ENCODE measurements around the gene ZDHHC23.

The ZDHHC23 gene

DNA sequence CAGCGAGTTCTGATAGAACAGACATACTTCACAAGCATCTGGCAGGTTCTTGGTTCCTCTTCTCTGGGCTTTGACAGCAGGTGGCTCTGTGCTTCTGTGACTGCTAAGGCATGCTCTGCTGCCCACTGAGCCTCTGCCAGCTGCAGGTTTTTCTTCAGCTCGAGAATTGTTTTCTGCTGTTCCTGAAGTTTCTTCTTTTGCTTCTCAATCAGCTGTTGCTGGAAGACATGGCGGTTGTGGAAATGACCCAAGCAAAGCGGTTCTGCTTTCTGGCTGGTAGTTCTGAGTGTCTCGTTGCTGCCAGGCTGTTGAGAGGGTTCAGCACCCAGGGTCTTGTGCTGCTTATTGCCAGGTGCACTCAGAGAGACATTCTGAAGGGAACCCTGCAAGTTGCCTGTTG, 57.7 kb downstream of the ZDHHC23 start:
- peaks cover 0 to 9% of the 10 kb centered on the region in 2 experiments; a peak in 1 of 3 replicates for H3K36me3 ChIP-seq (ENCODE audit: control insufficient read depth in 2 of 2, insufficient read depth in 1 of 2, low read length in 2 of 2)
- TF ChIP-seq ZBTB8A (tag by site-specific recombination; IDR thresholded peaks at IDR 0.05) (no peak), ZNF2 (tag by site-specific recombination; IDR thresholded peaks at IDR 0.05) (no peak), ZNF354C (tag by site-specific recombination; IDR thresholded peaks at IDR 0.05; ENCODE audit: borderline replicate concordance, low read depth) (no peak), IKZF3 (tag by site-specific recombination; IDR thresholded peaks at IDR 0.05) (no peak), ZNF629 (tag by site-specific recombination; IDR thresholded peaks at IDR 0.05) (no peak)
- TF ChIP-seq, protein P1, sequence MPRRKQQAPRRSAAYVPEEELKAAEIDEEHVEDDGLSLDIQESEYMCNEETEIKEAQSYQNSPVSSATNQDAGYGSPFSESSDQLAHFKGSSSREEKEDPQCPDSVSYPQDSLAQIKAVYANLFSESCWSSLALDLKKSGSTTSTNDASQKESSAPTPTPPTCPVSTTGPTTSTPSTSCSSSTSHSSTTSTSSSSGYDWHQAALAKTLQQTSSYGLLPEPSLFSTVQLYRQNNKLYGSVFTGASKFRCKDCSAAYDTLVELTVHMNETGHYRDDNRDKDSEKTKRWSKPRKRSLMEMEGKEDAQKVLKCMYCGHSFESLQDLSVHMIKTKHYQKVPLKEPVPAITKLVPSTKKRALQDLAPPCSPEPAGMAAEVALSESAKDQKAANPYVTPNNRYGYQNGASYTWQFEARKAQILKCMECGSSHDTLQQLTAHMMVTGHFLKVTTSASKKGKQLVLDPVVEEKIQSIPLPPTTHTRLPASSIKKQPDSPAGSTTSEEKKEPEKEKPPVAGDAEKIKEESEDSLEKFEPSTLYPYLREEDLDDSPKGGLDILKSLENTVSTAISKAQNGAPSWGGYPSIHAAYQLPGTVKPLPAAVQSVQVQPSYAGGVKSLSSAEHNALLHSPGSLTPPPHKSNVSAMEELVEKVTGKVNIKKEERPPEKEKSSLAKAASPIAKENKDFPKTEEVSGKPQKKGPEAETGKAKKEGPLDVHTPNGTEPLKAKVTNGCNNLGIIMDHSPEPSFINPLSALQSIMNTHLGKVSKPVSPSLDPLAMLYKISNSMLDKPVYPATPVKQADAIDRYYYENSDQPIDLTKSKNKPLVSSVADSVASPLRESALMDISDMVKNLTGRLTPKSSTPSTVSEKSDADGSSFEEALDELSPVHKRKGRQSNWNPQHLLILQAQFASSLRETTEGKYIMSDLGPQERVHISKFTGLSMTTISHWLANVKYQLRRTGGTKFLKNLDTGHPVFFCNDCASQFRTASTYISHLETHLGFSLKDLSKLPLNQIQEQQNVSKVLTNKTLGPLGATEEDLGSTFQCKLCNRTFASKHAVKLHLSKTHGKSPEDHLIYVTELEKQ (tag by site-specific recombination; IDR thresholded peaks at IDR 0.05; ENCODE audit: borderline replicate concordance): no peak
- H3K4me1 ChIP-seq (ENCODE audit: control insufficient read depth, insufficient read depth, low read length): no peaks in the 10 kb centered on the region
- CTCF ChIA-PET: no interaction called here
- H3K4me3 ChIP-seq (ENCODE audit: low read depth, low read length): no peak overlapping the region
- H3K27ac ChIP-seq (ENCODE audit: extremely low read depth, low read depth, low read length): no peak overlapping the region
- no peaks in the 10 kb centered on the region for H3K9me3 ChIP-seq (ENCODE audit: control insufficient read depth, insufficient read depth, low read depth, low read length)
- POLR2A ChIA-PET: no interaction called here

DNA sequence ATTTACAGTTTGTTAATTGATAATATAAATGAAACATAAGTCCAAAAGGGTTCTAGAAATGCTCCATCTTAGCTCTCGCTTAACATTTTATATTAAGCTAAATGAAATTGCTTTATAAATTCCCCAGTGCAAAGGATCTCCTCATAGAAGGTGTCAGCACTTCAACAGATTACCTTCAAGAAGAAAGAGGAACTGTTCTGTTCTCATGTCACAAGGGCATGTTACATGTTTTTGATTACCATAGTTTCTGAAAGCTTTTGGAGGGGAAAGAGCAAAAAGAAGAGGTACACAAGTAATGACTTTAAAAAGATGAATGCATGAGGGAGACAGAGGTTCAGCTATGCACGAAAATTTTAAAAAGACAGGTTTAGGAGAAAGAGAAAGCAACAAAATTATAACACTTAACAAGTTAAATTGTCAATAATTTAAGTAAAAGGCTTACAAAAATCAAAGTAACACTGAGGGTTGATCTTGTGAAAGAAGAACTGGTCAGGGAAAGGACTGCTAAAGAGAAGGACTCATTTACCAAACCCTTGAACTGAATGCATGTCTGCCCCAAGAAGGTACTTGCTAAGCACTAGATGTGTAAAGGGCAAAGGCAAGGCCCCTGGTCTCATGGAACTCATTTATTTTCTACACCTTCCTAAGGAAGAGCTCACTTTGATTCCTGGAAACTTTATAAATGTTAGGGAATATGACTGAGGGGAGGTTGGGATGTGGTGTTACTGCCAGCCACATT, 63.4 kb downstream of the ZDHHC23 start:
- Histone ChIP-seq H3K36me3 (ENCODE audit: control insufficient read depth in 2 of 2, insufficient read depth in 1 of 2, low read length in 2 of 2) (no peaks in the 10 kb centered on the region), H3K27ac (ENCODE audit: extremely low read depth, low read depth, low read length) (no peak overlapping the region), H3K4me3 (ENCODE audit: low read depth, low read length) (no peak overlapping the region), H3K4me1 (ENCODE audit: control insufficient read depth, insufficient read depth, low read length) (no peaks in the 10 kb centered on the region), H3K9me3 (ENCODE audit: control insufficient read depth, insufficient read depth, low read depth, low read length) (no peaks in the 10 kb centered on the region)
- ChIA-PET POLR2A (no interaction called here), CTCF (interaction anchor here (0.6 kb wide), 1 partner anchor 88 kb away, joined by 3 read pairs; no protein-coding TSS in a partner anchor)
- no peak for TF ChIP-seq GLIS2 (tag by site-specific recombination; IDR thresholded peaks at IDR 0.05)
- no peak for TF ChIP-seq ZNF2 (tag by site-specific recombination; IDR thresholded peaks at IDR 0.05)
- TF ChIP-seq, protein P2, sequence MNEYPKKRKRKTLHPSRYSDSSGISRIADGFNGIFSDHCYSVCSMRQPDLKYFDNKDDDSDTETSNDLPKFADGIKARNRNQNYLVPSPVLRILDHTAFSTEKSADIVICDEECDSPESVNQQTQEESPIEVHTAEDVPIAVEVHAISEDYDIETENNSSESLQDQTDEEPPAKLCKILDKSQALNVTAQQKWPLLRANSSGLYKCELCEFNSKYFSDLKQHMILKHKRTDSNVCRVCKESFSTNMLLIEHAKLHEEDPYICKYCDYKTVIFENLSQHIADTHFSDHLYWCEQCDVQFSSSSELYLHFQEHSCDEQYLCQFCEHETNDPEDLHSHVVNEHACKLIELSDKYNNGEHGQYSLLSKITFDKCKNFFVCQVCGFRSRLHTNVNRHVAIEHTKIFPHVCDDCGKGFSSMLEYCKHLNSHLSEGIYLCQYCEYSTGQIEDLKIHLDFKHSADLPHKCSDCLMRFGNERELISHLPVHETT (tag by site-specific recombination; IDR thresholded peaks at IDR 0.05): no peak
- TF ChIP-seq ZBTB7A (tag by site-specific recombination; IDR thresholded peaks at IDR 0.05; ENCODE audit: low read depth): no peak
- TF ChIP-seq ZFP37 (tag by site-specific recombination; IDR thresholded peaks at IDR 0.05): no peak
- no peak for TF ChIP-seq ZNF677 (tag by site-specific recombination; IDR thresholded peaks at IDR 0.05)
- no peak for TF ChIP-seq IKZF3 (tag by site-specific recombination; IDR thresholded peaks at IDR 0.05)
- TF ChIP-seq ZFP69B (tag by site-specific recombination; IDR thresholded peaks at IDR 0.05): no peak
- TF ChIP-seq ZNF768 (tag by site-specific recombination; IDR thresholded peaks at IDR 0.05): no peak

Data from HEK293 (cell line).